Activated T-helper 9 cell treated with anti-CD3 and anti-CD28 coated beads, Interleukin-2, amount 50 U/mL, for 16 hours (primary cell): ENCODE data around the gene TWF2.
"Not testable (repeated sequence)": the region's sequence is repeated elsewhere in the genome, so short reads cannot be mapped to it uniquely, and the experiment has no call there.

Experiments
- DNase-seq: peaks from one replicate; pipeline ENCODE4 v3.0.0-alpha.2; 2020; ENCODE audit warnings: low read depth

TWF2 gene

GRCh38 chr3:52238761-52239701 lies at the start of gene TWF2:
Gene TWF2 (minus strand): TSS chr3:52239158. CDS start chr3:52239016, 142 bp downstream.
- DNase-seq: peak; percentile 86

- DNase-seq: no peak
Measured at GRCh38 chr3:52288674-52289073, 49.7 kb upstream of the TWF2 start.

- no peak for DNase-seq
Measured at GRCh38 chr3:52286777-52287110, 47.8 kb upstream of the TWF2 start.

GRCh38 chr3:52284051-52284450 lies 45.1 kb upstream of the TWF2 start:
- not testable (repeated sequence) for DNase-seq

DNA sequence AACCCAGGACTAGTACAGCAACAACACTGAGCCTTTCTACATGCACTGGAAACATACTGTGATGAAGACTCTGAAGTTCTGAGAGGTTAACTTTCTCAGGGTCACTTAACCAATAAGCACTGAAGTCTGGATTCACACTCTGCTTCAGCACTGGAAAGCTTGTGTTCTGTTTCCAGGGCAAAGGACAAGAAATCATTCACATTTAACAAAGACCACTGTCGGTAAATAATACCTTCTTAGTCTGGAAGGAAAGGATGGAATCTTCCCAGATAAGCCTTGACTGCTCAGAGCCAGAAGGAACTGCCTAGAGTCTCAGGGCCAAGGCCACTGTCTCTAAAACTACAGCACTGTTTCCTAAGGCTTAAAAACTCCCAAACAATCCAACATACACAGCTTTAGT lies 44.3 kb upstream of the TWF2 start:
- no peak for DNase-seq

GRCh38 chr3:52281981-52282801 lies 43.2 kb upstream of the TWF2 start:
- no peak for DNase-seq

DNA sequence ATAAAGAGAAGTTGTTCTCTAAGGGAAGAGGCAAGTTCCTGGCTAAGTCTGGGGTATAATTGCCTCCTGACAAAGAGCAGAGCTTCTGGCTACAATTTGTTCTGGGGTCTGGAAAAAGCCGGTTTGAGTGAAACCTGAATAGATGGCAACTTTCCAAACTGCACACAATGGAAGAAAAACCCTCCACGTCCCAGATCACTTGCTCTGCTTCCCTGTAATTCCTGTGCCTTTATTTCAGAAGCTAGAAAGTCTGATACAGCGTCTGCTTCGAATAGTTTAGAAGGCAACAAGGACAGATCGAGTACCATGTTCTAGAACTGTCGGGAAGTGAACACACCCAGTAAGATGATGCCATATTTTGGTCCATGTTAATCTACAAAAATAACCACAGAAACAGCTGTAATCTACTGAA lies 41.1 kb upstream of the TWF2 start:
- no peak for DNase-seq

DNA sequence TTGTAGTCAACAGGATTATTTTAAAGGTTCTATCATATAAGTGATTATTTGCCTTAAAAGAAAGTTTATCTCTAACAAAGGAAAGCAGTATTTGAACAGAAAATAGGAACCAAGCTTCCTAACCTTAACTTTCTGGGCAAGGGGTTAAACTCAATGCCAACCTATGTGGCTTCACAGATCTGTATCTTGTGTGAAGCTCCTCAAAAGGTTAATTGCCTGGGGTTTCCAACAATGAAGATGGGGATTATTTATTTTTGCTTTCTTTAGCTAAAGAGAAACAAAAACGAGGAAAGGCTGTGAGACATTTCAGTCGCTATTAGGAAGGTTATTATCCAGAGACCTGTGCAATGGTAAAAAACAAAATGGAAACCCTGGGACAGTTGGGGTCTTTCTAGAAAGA lies 40.6 kb upstream of the TWF2 start:
- DNase-seq: no peak

DNA sequence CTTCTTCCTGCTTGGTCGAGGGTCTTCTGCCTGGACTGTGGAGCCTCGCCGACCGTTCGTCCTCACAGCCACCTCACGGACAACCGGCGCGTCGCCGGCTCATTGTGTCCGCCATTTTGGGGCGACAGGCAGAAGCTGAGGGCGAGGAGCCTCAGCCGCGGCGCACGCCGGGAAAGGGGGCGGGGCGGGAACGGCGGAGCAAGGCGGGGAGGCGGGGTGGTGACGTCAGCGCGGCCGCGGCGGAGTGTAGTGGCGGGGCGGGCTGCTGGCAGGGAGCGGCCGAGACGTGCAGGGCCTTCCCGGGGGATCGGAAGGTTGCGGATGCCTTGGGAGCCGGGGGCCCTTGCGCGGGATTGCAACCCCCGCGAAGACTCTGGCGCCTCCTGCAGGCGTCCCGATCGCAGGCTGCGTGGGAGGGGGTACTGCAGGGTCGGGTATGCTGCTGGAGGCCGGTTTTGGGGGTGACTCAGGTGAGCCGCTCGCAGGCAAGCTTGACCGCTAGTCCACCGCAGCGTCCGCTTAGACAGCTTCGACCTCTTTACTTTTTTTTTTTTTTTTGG lies 39.6 kb upstream of the TWF2 start, which contains the start of gene WDR82:
Gene WDR82, minus strand, starts transcription at position 140 of the 560 bp plus-strand sequence. CDS start 288 bp downstream, outside the sequence.
- peak; percentile 97 for DNase-seq

- peak; percentile 65 for DNase-seq
Measured at GRCh38 chr3:52277972-52278509, 39.1 kb upstream of the TWF2 start.

GRCh38 chr3:52277071-52277964 lies 38.4 kb upstream of the TWF2 start:
- peak; percentile 65 for DNase-seq

- DNase-seq: not testable (repeated sequence)
Measured at GRCh38 chr3:52274781-52275180, 35.8 kb upstream of the TWF2 start.

DNA sequence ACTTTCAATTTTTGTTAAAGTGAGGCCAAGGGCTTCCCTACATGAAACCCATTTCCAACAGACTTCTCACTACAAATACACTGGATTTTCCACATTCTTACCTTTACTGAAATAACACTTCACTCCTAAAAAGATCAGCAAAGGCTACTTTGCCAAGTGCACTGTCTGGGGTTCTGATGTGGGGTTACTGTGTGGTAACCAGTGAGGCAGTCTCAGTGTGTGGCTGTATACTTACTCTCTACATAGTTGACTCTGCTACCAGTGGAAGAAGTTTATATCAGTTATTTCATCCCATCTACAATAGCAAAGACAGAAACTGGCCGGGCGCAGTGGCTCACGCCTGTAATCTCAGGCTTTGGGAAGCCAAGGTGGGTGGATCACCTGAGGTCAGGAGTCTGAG lies 33.9 kb upstream of the TWF2 start:
- no peak for DNase-seq

GRCh38 chr3:52272172-52272571 lies 33.2 kb upstream of the TWF2 start:
- not testable (repeated sequence) for DNase-seq

DNA sequence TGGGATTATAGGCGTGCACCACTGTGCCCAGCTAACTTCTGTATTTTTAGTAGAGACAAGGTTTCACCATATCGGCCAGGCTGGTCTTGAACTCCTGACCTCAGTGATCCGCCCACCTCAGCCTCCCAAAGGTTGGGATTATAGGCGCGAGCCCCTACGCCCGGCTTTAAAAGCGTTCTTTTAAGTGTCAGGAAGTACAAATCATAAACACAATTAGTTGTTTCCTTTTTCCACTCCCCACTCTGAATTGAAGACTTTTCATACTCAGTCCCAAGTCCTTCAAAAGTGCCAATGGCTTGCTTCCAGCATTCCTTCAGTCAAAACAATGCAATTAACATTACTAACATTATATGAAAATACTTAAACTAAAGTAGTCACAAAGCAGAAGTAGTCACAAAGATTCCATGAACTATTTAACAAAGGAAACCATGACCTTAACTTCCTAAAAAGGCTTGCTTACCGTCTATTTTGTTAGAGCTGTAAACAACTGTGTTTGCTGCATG lies 31.3 kb upstream of the TWF2 start:
- no peak for DNase-seq

DNA sequence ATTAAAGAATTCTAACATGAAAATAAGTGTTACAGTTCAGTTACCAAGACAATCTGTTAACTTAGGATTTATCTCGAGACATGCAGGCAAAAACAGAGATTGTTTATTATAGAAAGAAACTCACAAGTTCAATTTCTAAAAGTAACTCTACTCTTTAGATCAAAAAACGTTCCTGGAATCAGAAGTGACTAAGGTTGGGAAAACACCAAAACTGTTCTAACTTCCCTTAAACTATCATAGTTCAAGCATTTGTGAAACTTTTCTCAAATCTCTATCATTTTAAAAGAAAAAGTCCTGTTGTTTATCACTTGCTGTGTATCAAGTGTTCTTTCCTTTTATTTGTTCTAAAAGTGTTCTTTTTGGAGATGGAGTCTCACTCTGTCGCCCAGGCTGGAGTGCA lies 30.8 kb upstream of the TWF2 start:
- no peak for DNase-seq

GRCh38 chr3:52268036-52268435 lies 29.1 kb upstream of the TWF2 start:
- DNase-seq: peak; percentile 46

DNA sequence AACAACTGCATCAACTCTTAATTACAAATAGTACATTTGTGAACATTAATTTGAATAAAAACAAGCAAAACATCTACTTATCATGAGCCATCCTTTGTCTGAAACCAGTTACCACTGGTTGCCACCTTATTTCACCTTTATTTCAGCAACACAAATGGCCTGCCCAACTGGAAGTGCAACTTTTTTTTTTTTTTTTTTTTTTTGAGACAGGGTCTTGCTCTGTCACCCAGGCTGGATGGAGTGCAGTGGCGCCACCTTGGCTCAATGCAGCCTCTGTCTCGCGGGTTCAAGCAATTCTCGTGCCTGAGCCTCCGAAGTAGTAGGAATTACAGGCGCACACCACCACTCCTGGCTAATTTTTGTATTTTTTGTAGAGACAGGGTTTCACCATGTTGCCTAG lies 26.4 kb upstream of the TWF2 start:
- no peak for DNase-seq

DNA sequence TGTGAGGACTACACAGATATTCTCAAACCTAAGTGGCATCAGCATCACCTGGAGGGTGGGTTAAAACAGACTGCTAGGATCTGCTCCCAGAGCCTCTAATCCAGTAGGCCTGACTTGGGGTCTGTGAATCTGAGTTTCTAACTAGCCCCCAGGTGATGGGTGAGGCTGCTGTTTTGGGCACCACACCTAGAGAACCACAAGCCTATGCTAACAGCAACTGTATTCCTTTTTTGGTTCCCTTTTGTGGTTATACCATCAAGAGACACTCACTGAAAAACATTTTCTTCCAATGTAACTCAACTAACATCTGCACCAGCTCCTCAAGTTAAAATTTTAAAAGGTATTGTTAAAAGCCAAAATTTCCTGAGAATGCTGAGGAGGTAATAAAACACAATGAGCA lies 23.5 kb upstream of the TWF2 start:
- DNase-seq: no peak

DNA sequence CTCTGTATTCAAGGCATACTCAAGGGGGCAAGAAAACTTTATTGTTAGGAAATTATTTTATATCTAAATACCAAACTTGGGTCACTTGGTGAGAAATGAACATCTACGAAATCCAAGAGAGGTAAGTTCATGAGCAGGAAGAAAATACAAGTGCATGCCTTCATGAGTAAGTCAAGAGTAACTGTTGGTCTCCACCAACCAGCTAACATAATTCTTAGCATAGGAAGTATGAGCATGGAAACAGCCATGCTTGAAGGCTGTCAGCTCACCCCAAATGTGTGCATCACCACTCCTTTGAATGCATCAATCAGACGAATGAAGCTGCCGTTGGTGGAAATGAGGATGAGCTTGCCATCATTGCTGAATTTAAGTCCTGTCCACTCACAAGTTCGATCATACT lies 20.5 kb upstream of the TWF2 start:
- no peak for DNase-seq

DNA sequence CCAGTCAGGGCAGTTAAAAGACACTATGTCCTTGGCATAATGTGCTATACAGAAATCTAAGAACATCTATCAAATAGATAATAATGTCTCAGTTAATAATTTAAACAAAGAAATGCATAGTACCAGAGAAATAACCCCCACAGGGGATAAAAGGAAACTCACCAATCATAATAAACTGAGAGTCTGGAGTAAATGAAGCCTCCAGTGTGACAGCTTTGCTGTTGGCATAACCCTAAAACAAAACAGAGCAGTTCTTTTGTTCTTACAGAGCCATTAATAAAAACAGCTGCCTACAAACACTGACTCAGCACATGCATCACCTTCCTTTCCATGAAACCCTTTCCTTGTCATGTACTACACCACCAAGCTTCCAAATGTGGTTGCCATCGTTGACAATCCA lies 20.1 kb upstream of the TWF2 start:
- no peak for DNase-seq
